K562 (cell line): ENCODE data around the gene TP53I13. TPM values are rescaled to one million over a fixed set of nuclear protein-coding genes. Genes with fewer than 3 reads are reported as not detected.

Experiments used
- ATAC-seq: fragments of 200-7000 bp; cut with Tn5 transposase; 3 replicates; pipeline ENCODE4 v1.9.1; 2020; ENCODE audit warnings: moderate library complexity
- BruUV-seq: library from RNA; stranded (reverse); fragments of 400-500 nt; replicated peaks from 2 replicates; lab custom pipeline; 2021; lab: Mats Ljungman, UMichigan
- CTCF ChIA-PET: fragments of 300-600 bp; formaldehyde crosslinking; extraction: SDS; loops from one replicate; lab custom pipeline; 2021; ENCODE audit warnings: low intra/inter-chr PET ratio; lab: Yijun Ruan, JAX
- POLR2A ChIA-PET: fragments of 300-600, 350-650 bp; sonication (Branson Sonifier 250); formaldehyde crosslinking; extraction: SDS; loops from one replicate; lab custom pipeline; 2021; ENCODE audit warnings: antibody characterized with exemption, inconsistent platforms; lab: Yijun Ruan, JAX
- DNase-seq, 4 experiments: peaks; one replicate each; pipeline versions ENCODE4 v3.0.0 to v3.0.0-alpha.2; 2011 to 2018; ENCODE audit warnings: low spot score in 3 of 4, mixed read lengths in 3 of 4; ENCODE audit errors: extremely low read depth in 1 of 4
- FAIRE-seq: peaks from 2 replicates; lab custom pipeline; 2011; peaks lifted over from hg19 to GRCh38; lab: Jason Lieb, UNC
- H2AFZ ChIP-seq: 2 replicates; pipeline ENCODE4 v1.6.0; 2011; ENCODE audit warnings: low read depth, low read length, control low read depth, inconsistent platforms
- H3K27ac ChIP-seq: fragments of 200-600 bp; 3 replicates; pipeline ENCODE4 v1.8.0; 2011; ENCODE audit warnings: low read depth, mild to moderate bottlenecking, control low read depth, inconsistent platforms, low read length, moderate library complexity, mixed read lengths; ENCODE audit errors: extremely low read depth
- H3K27me3 ChIP-seq, 2 experiments: fragments of 300-600 bp in 1 of 2; 2 replicates in 1 of 2; 3 replicates in 1 of 2; pipeline versions ENCODE4 v1.6.0 to v1.8.0; 2011; ENCODE audit warnings: inconsistent platforms in 2 of 2, low read length in 2 of 2, mild to moderate bottlenecking in 1 of 2, mixed read lengths in 1 of 2, moderate library complexity in 1 of 2; ENCODE audit not compliant: control insufficient read depth in 2 of 2, insufficient read depth in 2 of 2
- H3K36me3 ChIP-seq: fragments of 300-600 bp; 3 replicates; pipeline ENCODE4 v1.8.0; 2011; ENCODE audit warnings: mild to moderate bottlenecking, low read length, inconsistent platforms; ENCODE audit not compliant: control insufficient read depth, insufficient read depth
- H3K4me1 ChIP-seq, 2 experiments: fragments of 200-600 bp in 1 of 2; replicated peaks in 1 of 2; 2 replicates in 1 of 2; 3 replicates in 1 of 2; pipeline versions ENCODE4 v1.5.1 to v1.8.0; 2011; ENCODE audit warnings: inconsistent platforms in 2 of 2, low read length in 2 of 2, mild to moderate bottlenecking in 1 of 2, mixed read lengths in 1 of 2, moderate library complexity in 1 of 2; ENCODE audit not compliant: control insufficient read depth in 2 of 2, insufficient read depth in 2 of 2
- H3K4me2 ChIP-seq: 2 replicates; pipeline ENCODE4 v1.6.1; 2011; ENCODE audit warnings: low read length, control low read depth, inconsistent platforms, mixed read lengths; ENCODE audit not compliant: insufficient read depth
- H3K4me3 ChIP-seq: fragments of 200-600 bp; sonication (generic), shearing (Covaris generic); 2 replicates; pipeline ENCODE4 v1.5.1; 2016; ENCODE audit warnings: control low read depth, inconsistent platforms
- H3K79me2 ChIP-seq: fragments of 200-600 bp; 3 replicates; pipeline ENCODE4 v1.8.0; 2011; ENCODE audit warnings: low read length, inconsistent platforms; ENCODE audit not compliant: control insufficient read depth, insufficient read depth
- H3K9ac ChIP-seq, 2 experiments: 2 replicates each; pipeline versions ENCODE4 v1.6.0 to v1.6.1; 2011; ENCODE audit warnings: low read depth in 2 of 2, low read length in 2 of 2, control low read depth in 1 of 2, inconsistent platforms in 1 of 2, mild to moderate bottlenecking in 1 of 2, mixed read lengths in 1 of 2; ENCODE audit not compliant: insufficient read depth in 1 of 2
- H3K9me1 ChIP-seq: one replicate; pipeline ENCODE4 v1.6.0; 2011; ENCODE audit warnings: inconsistent platforms, mild to moderate bottlenecking, low read length, moderate library complexity; ENCODE audit not compliant: control insufficient read depth, insufficient read depth
- H3K9me3 ChIP-seq: replicated peaks from 2 replicates; pipeline ENCODE4 v1.5.1; 2011; ENCODE audit warnings: low read depth, low read length, inconsistent platforms; ENCODE audit not compliant: control insufficient read depth, insufficient read depth
- H4K20me1 ChIP-seq: replicated peaks from 2 replicates; pipeline ENCODE4 v1.6.1; 2011; ENCODE audit warnings: low read length, inconsistent platforms, mixed read lengths; ENCODE audit not compliant: control insufficient read depth, insufficient read depth
- BMI1 ChIP-seq: fragments of 150-350 bp; IDR thresholded peaks from 2 replicates; pipeline ENCODE4 v1.6.1; 2014; ENCODE audit warnings: low read length
- C11orf30 ChIP-seq: fragments of 450-650 bp; IDR thresholded peaks from 2 replicates; pipeline ENCODE4 v1.6.1; 2016; ENCODE audit warnings: low read depth, mild to moderate bottlenecking
- CBFB ChIP-seq: sonication (generic); formaldehyde crosslinking; IDR thresholded peaks from 2 replicates; pipeline ENCODE4 v1.4.0; 2020; ENCODE audit warnings: mild to moderate bottlenecking, missing genetic modification reagents
- FOXJ2 ChIP-seq: fragments of 200-800 bp; sonication (Bioruptor generic); IDR thresholded peaks from 2 replicates; pipeline ENCODE4 v1.6.1; 2016; ENCODE audit warnings: missing genetic modification characterization, missing compliant biosample characterization
- MAFF ChIP-seq: IDR thresholded peaks from 2 replicates; pipeline ENCODE4 v1.6.1; 2012; ENCODE audit warnings: low read length, improper control_type of control experiment
- MAFG ChIP-seq: fragments of 450-650 bp; conservative IDR thresholded peaks from 2 replicates; pipeline ENCODE4 v1.6.1; 2016; ENCODE audit warnings: missing genetic modification characterization, missing compliant biosample characterization
- MAFK ChIP-seq: IDR thresholded peaks from 2 replicates; pipeline ENCODE4 v1.6.1; 2011; ENCODE audit warnings: low read length, improper control_type of control experiment
- MXI1 ChIP-seq: IDR thresholded peaks from 2 replicates; pipeline ENCODE4 v1.6.1; 2011; ENCODE audit warnings: low read depth, mild to moderate bottlenecking, improper control_type of control experiment, low read length
- NFE2 ChIP-seq: IDR thresholded peaks from 2 replicates; pipeline ENCODE4 v1.6.1; 2014; ENCODE audit warnings: antibody characterized with exemption, low read depth
- RFX1 ChIP-seq: fragments of 450-650 bp; IDR thresholded peaks from 2 replicates; pipeline ENCODE4 v1.6.1; 2016; ENCODE audit warnings: mild to moderate bottlenecking, moderate library complexity
- ZBTB33 ChIP-seq: sonication (generic); formaldehyde crosslinking; IDR thresholded peaks from 2 replicates; pipeline ENCODE4 v1.8.1; 2023; ENCODE audit warnings: mild to moderate bottlenecking, missing genetic modification reagents
- ZNF316 ChIP-seq: fragments of 450-650 bp; IDR thresholded peaks from 2 replicates; pipeline ENCODE4 v1.6.1; 2016
- ZNF395 ChIP-seq: fragments of 200-800 bp; sonication (Bioruptor generic); IDR thresholded peaks from 2 replicates; pipeline ENCODE4 v1.6.1; 2017; ENCODE audit warnings: missing genetic modification characterization, missing compliant biosample characterization
- WGBS: fragments of 100-300 bp; shearing (Covaris generic); methylation state at CpG from one replicate; pipeline ENCODE4 v1.1.6; 2016; ENCODE audit warnings: low coverage, mixed read lengths; ENCODE audit not compliant: insufficient coverage; ENCODE audit errors: missing lambda C conversion rate; 5-methylcytosine and 5-hydroxymethylcytosine counted together
- in situ Hi-C: fragments of 300-500 bp; cut with MboI; formaldehyde crosslinking; loops from 4 replicates; pipeline ENCODE4 v1.15.0; 2018; ENCODE audit warnings: inconsistent platforms, mixed read lengths
- intact Hi-C: fragments of 100-400 bp; cut with micrococcal nuclease; formaldehyde crosslinking; loops from 2 replicates; pipeline ENCODE4 v1.14.2; 2022
- polyA plus RNA-seq, 8 experiments: library from polyadenylated mRNA; depleted of rRNA in 4 of 8; stranded (reverse) in 5 of 8; unstranded in 3 of 8; fragments of >200 nt; fragmentation: Nextera tagmentation in 2 of 8; fragmentation: Illumina TruSeq in 1 of 8; extraction: Ambion mirVana in 2 of 8; extraction: Trizol in 1 of 8; gene quantifications; 2 replicates each; pipeline versions ENCODE4 v1.2.1 to v1.2.3, GENCODE V29; 2011 to 2014; ENCODE audit warnings: inconsistent platforms in 1 of 8, missing spikeins in 1 of 8
- total RNA-seq, 7 experiments: library from RNA; depleted of rRNA in 6 of 7; stranded (reverse); fragments of >200 nt in 6 of 7; fragmentation: Illumina TruSeq in 2 of 7; extraction: Trizol in 2 of 7; gene quantifications; 2 replicates each; pipeline versions ENCODE4 v1.2.1 to v1.2.3, GENCODE V29; 2011 to 2021; ENCODE audit warnings: low replicate concordance in 1 of 7

TP53I13 gene
- total and polyA plus RNA-seq, 9 of the 15 experiments (the other 6 are each of a cell fraction or from before 2014, with no cell fraction given): 0.08 to 28.3 (median 9.1) TPM

GRCh38 chr17:29546085-29546484 is 22.4 kb upstream of the TP53I13 start:
- TF ChIP-seq MAFF (peak; percentile 72), MAFK (peak; percentile 69), MXI1 (0 out of 2 replicates have a peak, but pooled peaks have one; percentile 58), CBFB (CRISPR knock-in tag) (no peak), BMI1 (0 out of 2 replicates have a peak, but pooled peaks have one; percentile 27), ZNF395 (no peak), C11orf30 (peak; percentile 85), NFE2 (peak; percentile 64), FOXJ2 (tag) (peak; percentile 97), RFX1 (peak; percentile 81), ZBTB33 (CRISPR knock-in tag) (no peak), ZNF316 (peak; percentile 89), MAFG (tag) (peak; percentile 82)
- POLR2A ChIA-PET: interaction anchor here (0.7 to 1.7 kb wide), 4 partner anchors 9 to 389 kb away, joined by 3 to 8 read pairs (median 4); no protein-coding TSS in a partner anchor
- Histone ChIP-seq H3K9ac (no peak overlapping the region), H3K9me3 (no peaks in the 10 kb centered on the region), H3K79me2 (no peaks in the 10 kb centered on the region), H4K20me1 (no peaks in the 10 kb centered on the region), H3K27ac (no peak overlapping the region), H3K4me2 (no peak overlapping the region), H3K36me3 (peaks cover 25% of the 10 kb centered on the region), H3K4me1 (no peaks in the 10 kb centered on the region), H2AFZ (no peak overlapping the region), H3K27me3 (no peaks in the 10 kb centered on the region), H3K4me3 (no peak overlapping the region), H3K9me1 (no peaks in the 10 kb centered on the region)
- BruUV-seq: no TSS peak
- WGBS: 89% methylated on average over 1 of the region's 1 CpG
- DNase-seq: peak in 2 of 4 experiments; percentile 18 to 25
- FAIRE-seq: peak; percentile 6
- CTCF ChIA-PET: no interaction called here
- in situ Hi-C loops (no loop called here), intact Hi-C loops (no loop called here)
- peak; percentile 62 for ATAC-seq
